ENCODE data around the gene PDE10A. TPM values are rescaled to one million over a fixed set of nuclear protein-coding genes. Genes with fewer than 3 reads are reported as not detected.

Gene PDE10A
- total RNA-seq, 1 experiment from 2014 or later, result 0.31 TPM

DNA sequence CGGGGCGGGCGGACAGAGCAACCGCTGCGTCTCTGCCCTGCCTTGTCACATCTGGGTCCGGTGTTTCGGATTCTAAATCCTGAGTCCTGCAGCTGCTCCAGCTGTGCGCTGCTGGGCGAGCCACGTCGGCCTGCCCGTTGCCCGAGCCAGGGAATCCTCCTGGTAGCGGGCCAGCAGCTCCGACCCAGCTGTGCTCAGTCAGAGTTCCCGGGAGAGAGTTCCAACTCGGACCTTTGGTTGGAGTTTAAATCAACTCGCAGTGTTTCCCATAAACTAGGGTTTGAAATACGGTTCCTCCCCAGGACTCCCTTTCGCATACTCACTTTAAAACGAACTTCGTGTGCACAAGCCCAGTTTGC is 315 bp upstream of the PDE10A start:
- no peak overlapping the region for H4K91ac ChIP-seq (ENCODE audit: insufficient read length, low read depth, low read length)
- Mint-ChIP-seq H3K9me3 (peaks cover 0 to 4% of the 10 kb centered on the region in 2 experiments; a peak in 2 of 5 replicates), H3K27me3 (ENCODE audit: low read depth) (peaks cover 83% of the 10 kb centered on the region), H3K27ac (peak overlapping the region in 1 of 3 experiments; percentile 55; a peak in 1 of 7 replicates), H3K4me1 (peaks cover 27 to 34% of the 10 kb centered on the region in 2 experiments), H3K36me3 (ENCODE audit: insufficient read depth in 1 of 3, low read depth in 3 of 3) (peaks cover 0 to 7% (median 0%) of the 10 kb centered on the region in 3 experiments; a peak in 2 of 7 replicates), H3K4me3 (peak overlapping the region; percentile 63 to 91)
- H3K9me3 ChIP-seq (ENCODE audit: control insufficient read depth, low read depth, low read length), result no peaks in the 10 kb centered on the region
- no peaks in the 10 kb centered on the region for H3K79me2 ChIP-seq (ENCODE audit: insufficient read depth, low read length)
- no peak overlapping the region for H3K18ac ChIP-seq (ENCODE audit: insufficient read length, low read depth, low read length)
- H3K27me3 ChIP-seq (ENCODE audit: insufficient read depth, low read length), result peaks cover 60% of the 10 kb centered on the region
- no peak overlapping the region for H2BK5ac ChIP-seq (ENCODE audit: insufficient read length, low read length)
- H3K9ac ChIP-seq (ENCODE audit: extremely low read depth, insufficient read length, low read length), result no peak overlapping the region
- H3T11ph ChIP-seq (ENCODE audit: low read length), result no peak overlapping the region
- no peak overlapping the region for H2BK120ac ChIP-seq (ENCODE audit: low read depth, low read length, poor library complexity, severe bottlenecking)
- H2AFZ ChIP-seq (ENCODE audit: low read length), result no peak overlapping the region
- no CpG with 5 or more reads among the region's 22 CpGs for WGBS (ENCODE audit: extremely low coverage, insufficient read length, low lambda C conversion rate)
- H3K56ac ChIP-seq (ENCODE audit: insufficient read length, low read depth, low read length), result no peak overlapping the region
- peaks cover 2% of the 10 kb centered on the region for H3K4me1 ChIP-seq (ENCODE audit: insufficient read depth, low read length)
- H3K4ac ChIP-seq (ENCODE audit: low read depth, low read length), result no peak overlapping the region
- peak; percentile 59 for DNase-seq
- H3K23me2 ChIP-seq (ENCODE audit: insufficient read length, low read depth, low read length, poor library complexity, severe bottlenecking), result peaks cover 25% of the 10 kb centered on the region
- no peak overlapping the region for H2BK20ac ChIP-seq (ENCODE audit: low read depth, low read length, poor library complexity, severe bottlenecking)
- H4K20me1 ChIP-seq (ENCODE audit: control insufficient read depth, insufficient read depth, insufficient read length), result no peaks in the 10 kb centered on the region
- H3K27ac ChIP-seq (ENCODE audit: insufficient read length, low read depth, low read length), result no peak overlapping the region
- TF ChIP-seq CTCF (conservative IDR thresholded peaks at IDR 0.05), result no peak
- H3K14ac ChIP-seq (ENCODE audit: insufficient read depth, low read length), result no peak overlapping the region
- no peak overlapping the region for H4K8ac ChIP-seq (replicated peaks; ENCODE audit: insufficient read length, low read depth, low read length)
- no peak overlapping the region for H2BK15ac ChIP-seq (ENCODE audit: low read depth, low read length)
- no peak overlapping the region for H3K23ac ChIP-seq (ENCODE audit: insufficient read length, low read depth, low read length)
- no peak overlapping the region for H2AK5ac ChIP-seq (ENCODE audit: insufficient read length, low read length)
- H3K79me1 ChIP-seq (ENCODE audit: insufficient read depth, low read depth, low read length, poor library complexity, severe bottlenecking), result no peaks in the 10 kb centered on the region
- H2BK12ac ChIP-seq (ENCODE audit: insufficient read length, low read depth, low read length), result no peak overlapping the region
- no peak overlapping the region for H4K5ac ChIP-seq (ENCODE audit: insufficient read length, low read depth, low read length)
- peak overlapping the region; percentile 76 for H3K4me2 ChIP-seq (ENCODE audit: insufficient read depth, insufficient read length, low read length)

Data from H9 (cell line).